HG02571 (cell line): ENCODE results near the gene ZMIZ1.

ENCODE experiments used
- ATAC-seq: cut with Tn5 transposase; IDR thresholded peaks from one replicate; pipeline ENCODE4 v1.9.1; 2021; ENCODE audit warnings: mild to moderate bottlenecking, moderate library complexity; ENCODE audit not compliant: unreplicated experiment

The ZMIZ1 gene

GRCh38 chr10:79259834-79260233 lies 191.1 kb downstream of the ZMIZ1 start:
- no peak for ATAC-seq

GRCh38 chr10:79260811-79261740 lies 192.3 kb downstream of the ZMIZ1 start:
- no peak for ATAC-seq

- ATAC-seq = no peak
Observed at GRCh38 chr10:79262131-79262530, 193.4 kb downstream of the ZMIZ1 start.

GRCh38 chr10:79262959-79263746 lies 194.4 kb downstream of the ZMIZ1 start:
- ATAC-seq = no peak

GRCh38 chr10:79263939-79264338 lies 195.2 kb downstream of the ZMIZ1 start:
- no peak for ATAC-seq

GRCh38 chr10:79264942-79265341 lies 196.2 kb downstream of the ZMIZ1 start:
- no peak for ATAC-seq

- ATAC-seq = peak; percentile 27
Observed at GRCh38 chr10:79266084-79266483, 197.3 kb downstream of the ZMIZ1 start.

GRCh38 chr10:79266543-79267312 lies 198.0 kb downstream of the ZMIZ1 start:
- ATAC-seq = peak; percentile 73

- ATAC-seq = no peak
Observed at GRCh38 chr10:79267499-79267898, 198.7 kb downstream of the ZMIZ1 start.

GRCh38 chr10:79268161-79268601 lies 199.4 kb downstream of the ZMIZ1 start:
- ATAC-seq = no peak

GRCh38 chr10:79268742-79269141 lies 200.0 kb downstream of the ZMIZ1 start:
- no peak for ATAC-seq

GRCh38 chr10:79269443-79269842 lies 200.7 kb downstream of the ZMIZ1 start:
- ATAC-seq = no peak

- ATAC-seq = no peak
Observed at GRCh38 chr10:79269969-79270368, 201.2 kb downstream of the ZMIZ1 start.

- ATAC-seq = no peak
Observed at GRCh38 chr10:79270466-79271246, 201.9 kb downstream of the ZMIZ1 start.

- ATAC-seq = no peak
Observed at GRCh38 chr10:79272353-79272752, 203.6 kb downstream of the ZMIZ1 start.

- no peak for ATAC-seq
Observed at GRCh38 chr10:79273604-79274003, 204.8 kb downstream of the ZMIZ1 start.

- ATAC-seq = no peak
Observed at GRCh38 chr10:79274279-79275104, 205.7 kb downstream of the ZMIZ1 start.

GRCh38 chr10:79275105-79275430 lies 206.3 kb downstream of the ZMIZ1 start:
- ATAC-seq = no peak

- ATAC-seq = no peak
Observed at GRCh38 chr10:79275431-79275851, 206.7 kb downstream of the ZMIZ1 start.
